Liver (tissue), 9 donors: ENCODE data around the gene HSPB9. TPM values are rescaled to one million over a fixed set of nuclear protein-coding genes. Genes with fewer than 3 reads are reported as not detected.

Source experiments
- DNase-seq: peaks from one replicate; pipeline ENCODE4 v3.0.0-alpha.2; 2017; ENCODE audit warnings: low spot score
- H3K27ac ChIP-seq, 2 donors: one replicate each; pipeline ENCODE4 v1.7.0; 2013; ENCODE audit warnings: inconsistent platforms in 2 of 2, low read length in 2 of 2, control low read depth in 1 of 2, low read depth in 1 of 2, mild to moderate bottlenecking in 1 of 2
- H3K27me3 ChIP-seq, 4 donors: one replicate each; pipeline versions ENCODE4 v1.6.1 to v1.7.0; 2013; ENCODE audit warnings: low read length in 3 of 4, inconsistent platforms in 1 of 4, mild to moderate bottlenecking in 1 of 4, moderate library complexity in 1 of 4; ENCODE audit not compliant: control insufficient read depth in 4 of 4, insufficient read depth in 4 of 4
- H3K36me3 ChIP-seq, 4 donors: one replicate each; pipeline versions ENCODE4 v1.6.1 to v1.7.0; 2013; ENCODE audit warnings: low read length in 3 of 4, mild to moderate bottlenecking in 3 of 4, low read depth in 1 of 4, moderate library complexity in 1 of 4; ENCODE audit not compliant: control insufficient read depth in 4 of 4, insufficient read depth in 3 of 4
- H3K4me1 ChIP-seq, 4 donors: one replicate each; pipeline versions ENCODE4 v1.6.1 to v1.7.0; 2013; ENCODE audit warnings: low read length in 3 of 4, mild to moderate bottlenecking in 3 of 4, moderate library complexity in 1 of 4; ENCODE audit not compliant: control insufficient read depth in 4 of 4, insufficient read depth in 4 of 4
- H3K4me3 ChIP-seq, 3 donors: one replicate each; pipeline versions ENCODE4 v1.6.1 to v1.7.0; 2013; ENCODE audit warnings: low read length in 3 of 3, control low read depth in 1 of 3, low read depth in 1 of 3, mild to moderate bottlenecking in 1 of 3
- H3K9ac ChIP-seq, 2 donors: one replicate each; pipeline ENCODE4 v1.7.0; 2013; ENCODE audit warnings: low read length in 2 of 2, mild to moderate bottlenecking in 2 of 2, moderate library complexity in 2 of 2, control low read depth in 1 of 2, low read depth in 1 of 2
- H3K9me3 ChIP-seq, 4 donors: one replicate each; pipeline versions ENCODE4 v1.6.1 to v1.7.0; 2013; ENCODE audit warnings: low read length in 3 of 4; ENCODE audit not compliant: control insufficient read depth in 4 of 4
- EGR1 ChIP-seq, 2 donors: IDR thresholded peaks; 2 replicates each; pipeline ENCODE4 v1.6.1; 2016 to 2018; ENCODE audit warnings: antibody characterized with exemption in 2 of 2, low read depth in 2 of 2
- FOXA1 ChIP-seq: IDR thresholded peaks from 2 replicates; pipeline ENCODE4 v1.6.1; 2016; ENCODE audit warnings: antibody characterized with exemption
- FOXA2 ChIP-seq: IDR thresholded peaks from 2 replicates; pipeline ENCODE4 v1.6.1; 2016; ENCODE audit warnings: antibody characterized with exemption
- GABPA ChIP-seq, 2 donors: IDR thresholded peaks in 1 of 2; conservative IDR thresholded peaks in 1 of 2; 2 replicates each; pipeline ENCODE4 v1.6.1; 2016; ENCODE audit warnings: antibody characterized with exemption in 2 of 2, mild to moderate bottlenecking in 1 of 2, moderate library complexity in 1 of 2
- HNF4A ChIP-seq, 2 donors: conservative IDR thresholded peaks; 2 replicates each; pipeline ENCODE4 v1.6.1; 2016; ENCODE audit warnings: antibody characterized with exemption in 2 of 2, mild to moderate bottlenecking in 2 of 2
- HNF4G ChIP-seq: IDR thresholded peaks from 2 replicates; pipeline ENCODE4 v1.6.1; 2016; ENCODE audit warnings: antibody characterized with exemption
- JUND ChIP-seq, 2 donors: IDR thresholded peaks; 2 replicates each; pipeline ENCODE4 v1.6.1; 2016; ENCODE audit warnings: antibody characterized with exemption in 2 of 2
- NR2F2 ChIP-seq: IDR thresholded peaks from 2 replicates; pipeline ENCODE4 v1.6.1; 2016; ENCODE audit warnings: antibody characterized with exemption
- RAD21 ChIP-seq, 2 donors: IDR thresholded peaks; 2 replicates each; pipeline ENCODE4 v1.6.1; 2016; ENCODE audit warnings: antibody characterized with exemption in 2 of 2, mild to moderate bottlenecking in 2 of 2
- RXRA ChIP-seq, 2 donors: IDR thresholded peaks; 2 replicates each; pipeline ENCODE4 v1.6.1; 2017 to 2018; ENCODE audit warnings: antibody characterized with exemption in 2 of 2, mild to moderate bottlenecking in 1 of 2
- SP1 ChIP-seq: IDR thresholded peaks from 2 replicates; pipeline ENCODE4 v1.6.1; 2018; ENCODE audit warnings: antibody characterized with exemption, mild to moderate bottlenecking
- TAF1 ChIP-seq: conservative IDR thresholded peaks from 2 replicates; pipeline ENCODE4 v1.6.1; 2016; ENCODE audit warnings: antibody characterized with exemption, mild to moderate bottlenecking
- YY1 ChIP-seq: IDR thresholded peaks from 2 replicates; pipeline ENCODE4 v1.6.1; 2016; ENCODE audit warnings: antibody characterized with exemption, mild to moderate bottlenecking
- WGBS: extraction: QIAGEN DNeasy Blood & Tissue Kit; methylation state at CpG from one replicate; pipeline ENCODE4 v1.1.7; 2013; 5-methylcytosine and 5-hydroxymethylcytosine counted together
- polyA plus RNA-seq, 2 donors: library from polyadenylated mRNA; stranded (reverse) in 1 of 2; unstranded in 1 of 2; fragments of 200-250 nt in 1 of 2; fragments of >200 nt in 1 of 2; fragmentation: Nextera tagmentation in 1 of 2; extraction: Ambion mirVana in 1 of 2; gene quantifications; one replicate each; pipeline versions ENCODE4 v1.2.1 to v1.2.3, GENCODE V29; 2013 to 2015
- total RNA-seq, 2 donors: library from RNA; depleted of rRNA; stranded (reverse); fragments of >200 nt; gene quantifications; one replicate each; pipeline ENCODE4 v1.2.3, GENCODE V29; 2014
- TF ChIP-seq, protein P1 (sequence below): IDR thresholded peaks from 2 replicates; pipeline ENCODE4 v1.6.1; 2016; ENCODE audit warnings: antibody characterized with exemption
- TF ChIP-seq, protein P2 (sequence below): IDR thresholded peaks from 2 replicates; pipeline ENCODE4 v1.6.1; 2016; ENCODE audit warnings: antibody characterized with exemption, mild to moderate bottlenecking
- TF ChIP-seq, protein P3 (sequence below): IDR thresholded peaks from 2 replicates; pipeline ENCODE4 v1.6.1; 2016; ENCODE audit warnings: antibody characterized with exemption
- TF ChIP-seq, protein P4 (sequence below): IDR thresholded peaks from 2 replicates; pipeline ENCODE4 v1.6.1; 2016; ENCODE audit warnings: antibody characterized with exemption
- TF ChIP-seq, protein P5 (sequence below): fragments of 150-350 bp; IDR thresholded peaks from 2 replicates; pipeline ENCODE4 v1.5.1; 2017; ENCODE audit warnings: improper control_type of control experiment, low read depth, low read length; ENCODE audit not compliant: missing input control
- donor health status: healthy.
- donor health status: healthy.
- donor health status: healthy.
- donor health status: healthy.
- donor health status: healthy.

The HSPB9 gene
- total and polyA plus RNA-seq, 4 donors, result 0.17 to 4.0 (median 0.56) TPM

GRCh38 chr17:42113293-42114069 lies 9.1 kb upstream of the HSPB9 start:
- WGBS, result 93% methylated on average over 28 of the region's 28 CpGs
- Histone ChIP-seq H3K27ac (peak overlapping the region; percentile 81 to 84), H3K4me1 (peaks cover 11 to 42% (median 34%) of the 10 kb centered on the region in 4 donors), H3K36me3 (peaks cover 0 to 15% (median 7%) of the 10 kb centered on the region in 4 donors), H3K4me3 (no peak overlapping the region), H3K9ac (peak overlapping the region; percentile 4 to 52), H3K9me3 (no peaks in the 10 kb centered on the region), H3K27me3 (no peaks in the 10 kb centered on the region)
- TF ChIP-seq RXRA (IDR thresholded peaks at IDR 0.05), result no peak
- TF ChIP-seq NR2F2, result no peak
- TF ChIP-seq, protein P1, sequence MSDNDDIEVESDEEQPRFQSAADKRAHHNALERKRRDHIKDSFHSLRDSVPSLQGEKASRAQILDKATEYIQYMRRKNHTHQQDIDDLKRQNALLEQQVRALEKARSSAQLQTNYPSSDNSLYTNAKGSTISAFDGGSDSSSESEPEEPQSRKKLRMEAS, result no peak
- no peak for TF ChIP-seq RAD21 (IDR thresholded peaks at IDR 0.05)
- no peak for TF ChIP-seq FOXA1
- no peak for TF ChIP-seq HNF4A (conservative IDR thresholded peaks at IDR 0.05)
- TF ChIP-seq EGR1 (IDR thresholded peaks at IDR 0.05; ENCODE audit: low read depth in 2 of 2), result no peak
- TF ChIP-seq JUND (IDR thresholded peaks at IDR 0.05), result no peak
- TF ChIP-seq, protein P2, sequence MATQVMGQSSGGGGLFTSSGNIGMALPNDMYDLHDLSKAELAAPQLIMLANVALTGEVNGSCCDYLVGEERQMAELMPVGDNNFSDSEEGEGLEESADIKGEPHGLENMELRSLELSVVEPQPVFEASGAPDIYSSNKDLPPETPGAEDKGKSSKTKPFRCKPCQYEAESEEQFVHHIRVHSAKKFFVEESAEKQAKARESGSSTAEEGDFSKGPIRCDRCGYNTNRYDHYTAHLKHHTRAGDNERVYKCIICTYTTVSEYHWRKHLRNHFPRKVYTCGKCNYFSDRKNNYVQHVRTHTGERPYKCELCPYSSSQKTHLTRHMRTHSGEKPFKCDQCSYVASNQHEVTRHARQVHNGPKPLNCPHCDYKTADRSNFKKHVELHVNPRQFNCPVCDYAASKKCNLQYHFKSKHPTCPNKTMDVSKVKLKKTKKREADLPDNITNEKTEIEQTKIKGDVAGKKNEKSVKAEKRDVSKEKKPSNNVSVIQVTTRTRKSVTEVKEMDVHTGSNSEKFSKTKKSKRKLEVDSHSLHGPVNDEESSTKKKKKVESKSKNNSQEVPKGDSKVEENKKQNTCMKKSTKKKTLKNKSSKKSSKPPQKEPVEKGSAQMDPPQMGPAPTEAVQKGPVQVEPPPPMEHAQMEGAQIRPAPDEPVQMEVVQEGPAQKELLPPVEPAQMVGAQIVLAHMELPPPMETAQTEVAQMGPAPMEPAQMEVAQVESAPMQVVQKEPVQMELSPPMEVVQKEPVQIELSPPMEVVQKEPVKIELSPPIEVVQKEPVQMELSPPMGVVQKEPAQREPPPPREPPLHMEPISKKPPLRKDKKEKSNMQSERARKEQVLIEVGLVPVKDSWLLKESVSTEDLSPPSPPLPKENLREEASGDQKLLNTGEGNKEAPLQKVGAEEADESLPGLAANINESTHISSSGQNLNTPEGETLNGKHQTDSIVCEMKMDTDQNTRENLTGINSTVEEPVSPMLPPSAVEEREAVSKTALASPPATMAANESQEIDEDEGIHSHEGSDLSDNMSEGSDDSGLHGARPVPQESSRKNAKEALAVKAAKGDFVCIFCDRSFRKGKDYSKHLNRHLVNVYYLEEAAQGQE, result no peak
- DNase-seq, result no peak

- Histone ChIP-seq H3K27ac (no peak overlapping the region), H3K9me3 (no peaks in the 10 kb centered on the region), H3K4me1 (peaks cover 11 to 36% (median 29%) of the 10 kb centered on the region in 4 donors), H3K4me3 (no peak overlapping the region), H3K27me3 (no peaks in the 10 kb centered on the region), H3K9ac (no peak overlapping the region), H3K36me3 (peaks cover 0 to 13% (median 7%) of the 10 kb centered on the region in 4 donors)
- DNase-seq, result no peak
- no peak for TF ChIP-seq SP1
- TF ChIP-seq, protein P1, result no peak
- TF ChIP-seq, protein P3, sequence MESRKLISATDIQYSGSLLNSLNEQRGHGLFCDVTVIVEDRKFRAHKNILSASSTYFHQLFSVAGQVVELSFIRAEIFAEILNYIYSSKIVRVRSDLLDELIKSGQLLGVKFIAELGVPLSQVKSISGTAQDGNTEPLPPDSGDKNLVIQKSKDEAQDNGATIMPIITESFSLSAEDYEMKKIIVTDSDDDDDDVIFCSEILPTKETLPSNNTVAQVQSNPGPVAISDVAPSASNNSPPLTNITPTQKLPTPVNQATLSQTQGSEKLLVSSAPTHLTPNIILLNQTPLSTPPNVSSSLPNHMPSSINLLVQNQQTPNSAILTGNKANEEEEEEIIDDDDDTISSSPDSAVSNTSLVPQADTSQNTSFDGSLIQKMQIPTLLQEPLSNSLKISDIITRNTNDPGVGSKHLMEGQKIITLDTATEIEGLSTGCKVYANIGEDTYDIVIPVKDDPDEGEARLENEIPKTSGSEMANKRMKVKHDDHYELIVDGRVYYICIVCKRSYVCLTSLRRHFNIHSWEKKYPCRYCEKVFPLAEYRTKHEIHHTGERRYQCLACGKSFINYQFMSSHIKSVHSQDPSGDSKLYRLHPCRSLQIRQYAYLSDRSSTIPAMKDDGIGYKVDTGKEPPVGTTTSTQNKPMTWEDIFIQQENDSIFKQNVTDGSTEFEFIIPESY, result no peak
- TF ChIP-seq GABPA (IDR thresholded peaks at IDR 0.05 in 1 of 2, conservative IDR thresholded peaks at IDR 0.05 in 1 of 2), result no peak
- TF ChIP-seq FOXA1, result no peak
- TF ChIP-seq YY1, result no peak
- TF ChIP-seq, protein P2, result no peak
- TF ChIP-seq, protein P4, sequence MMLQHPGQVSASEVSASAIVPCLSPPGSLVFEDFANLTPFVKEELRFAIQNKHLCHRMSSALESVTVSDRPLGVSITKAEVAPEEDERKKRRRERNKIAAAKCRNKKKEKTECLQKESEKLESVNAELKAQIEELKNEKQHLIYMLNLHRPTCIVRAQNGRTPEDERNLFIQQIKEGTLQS, result no peak
- TF ChIP-seq RAD21 (IDR thresholded peaks at IDR 0.05), result no peak
- TF ChIP-seq RXRA (IDR thresholded peaks at IDR 0.05), result no peak
- no peak for TF ChIP-seq JUND (IDR thresholded peaks at IDR 0.05)
- TF ChIP-seq, protein P5, sequence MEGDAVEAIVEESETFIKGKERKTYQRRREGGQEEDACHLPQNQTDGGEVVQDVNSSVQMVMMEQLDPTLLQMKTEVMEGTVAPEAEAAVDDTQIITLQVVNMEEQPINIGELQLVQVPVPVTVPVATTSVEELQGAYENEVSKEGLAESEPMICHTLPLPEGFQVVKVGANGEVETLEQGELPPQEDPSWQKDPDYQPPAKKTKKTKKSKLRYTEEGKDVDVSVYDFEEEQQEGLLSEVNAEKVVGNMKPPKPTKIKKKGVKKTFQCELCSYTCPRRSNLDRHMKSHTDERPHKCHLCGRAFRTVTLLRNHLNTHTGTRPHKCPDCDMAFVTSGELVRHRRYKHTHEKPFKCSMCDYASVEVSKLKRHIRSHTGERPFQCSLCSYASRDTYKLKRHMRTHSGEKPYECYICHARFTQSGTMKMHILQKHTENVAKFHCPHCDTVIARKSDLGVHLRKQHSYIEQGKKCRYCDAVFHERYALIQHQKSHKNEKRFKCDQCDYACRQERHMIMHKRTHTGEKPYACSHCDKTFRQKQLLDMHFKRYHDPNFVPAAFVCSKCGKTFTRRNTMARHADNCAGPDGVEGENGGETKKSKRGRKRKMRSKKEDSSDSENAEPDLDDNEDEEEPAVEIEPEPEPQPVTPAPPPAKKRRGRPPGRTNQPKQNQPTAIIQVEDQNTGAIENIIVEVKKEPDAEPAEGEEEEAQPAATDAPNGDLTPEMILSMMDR, result no peak
- TF ChIP-seq EGR1 (IDR thresholded peaks at IDR 0.05; ENCODE audit: low read depth in 2 of 2), result no peak
- no peak for TF ChIP-seq HNF4A (conservative IDR thresholded peaks at IDR 0.05)
- no peak for TF ChIP-seq TAF1
- TF ChIP-seq HNF4G, result no peak
- TF ChIP-seq FOXA2, result no peak
- no peak for TF ChIP-seq NR2F2
- WGBS, result 92% methylated on average over 9 of the region's 9 CpGs
These were observed 8.5 kb upstream of the HSPB9 start for GRCh38 chr17:42114118-42114517.
